Hepatocyte (in vitro differentiated cells): Measurements from ENCODE around the gene LRRC41.
"Not testable (repeated sequence)": the region's sequence is repeated elsewhere in the genome, so short reads cannot be mapped to it uniquely, and the experiment has no call there.

Experiments
- CTCF ChIP-seq: fragments of 200-600 bp; sonication (generic); IDR thresholded peaks from 2 replicates; pipeline ENCODE4 v1.5.1; 2016; ENCODE audit warnings: antibody characterized with exemption, mild to moderate bottlenecking; ENCODE audit not compliant: poor library complexity
- EZH2 ChIP-seq: fragments of 200-600 bp; sonication (generic); IDR thresholded peaks from 2 replicates; pipeline ENCODE4 v1.6.1; 2016; ENCODE audit warnings: antibody characterized with exemption, mild to moderate bottlenecking, borderline replicate concordance

- TF ChIP-seq CTCF, EZH2: not testable (repeated sequence)
Observed at GRCh38 chr1:46231231-46231630, 72.2 kb downstream of the LRRC41 start.
